HG03064 (cell line): ENCODE data around the gene CA7.

Experiments
- ATAC-seq: cut with Tn5 transposase; IDR thresholded peaks from one replicate; pipeline ENCODE4 v1.9.1; 2021; ENCODE audit warnings: low read depth; ENCODE audit not compliant: unreplicated experiment

The CA7 gene

DNA sequence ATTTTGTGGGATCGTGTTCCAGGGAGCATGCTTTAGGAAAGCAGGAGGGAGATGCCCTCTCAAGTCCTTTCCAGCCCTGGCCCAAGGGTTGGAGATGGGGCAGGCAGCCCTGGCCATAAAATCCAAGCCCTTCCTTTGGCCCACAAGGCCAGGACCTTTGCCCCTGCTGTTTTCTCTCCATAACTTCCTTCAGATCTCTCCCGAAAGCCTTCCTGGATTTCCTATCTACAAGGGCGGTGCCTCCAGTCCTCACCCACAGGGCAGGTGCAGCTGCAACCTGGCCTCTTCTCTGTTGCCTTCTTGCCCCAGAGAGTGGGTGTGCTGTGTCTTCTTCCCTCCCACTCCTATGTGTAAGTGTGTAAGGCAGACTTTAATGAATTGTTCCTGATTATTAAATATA is 27.6 kb downstream of the CA7 start:
- ATAC-seq = no peak

DNA sequence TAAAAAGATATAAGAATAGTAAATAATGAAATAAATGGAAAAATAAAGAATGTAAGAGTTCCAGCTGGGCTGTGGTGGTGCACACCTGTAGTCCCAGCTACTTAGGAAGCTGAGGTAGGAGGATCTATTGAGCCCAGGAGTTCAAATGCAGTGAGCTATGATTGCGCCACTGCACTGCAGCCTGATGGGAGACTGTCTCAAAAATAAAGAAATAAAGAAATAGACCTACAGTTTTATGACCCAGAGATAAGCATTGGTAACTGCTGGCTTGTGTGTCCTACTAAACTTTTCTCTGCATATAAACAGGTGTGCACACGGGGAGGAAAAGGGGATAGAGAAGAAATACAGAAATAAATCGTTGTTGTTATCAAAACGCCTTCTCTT is 28.3 kb downstream of the CA7 start:
- no peak for ATAC-seq

GRCh38 chr16:66872943-66873684 is 28.9 kb downstream of the CA7 start:
- peak; percentile 74 for ATAC-seq

DNA sequence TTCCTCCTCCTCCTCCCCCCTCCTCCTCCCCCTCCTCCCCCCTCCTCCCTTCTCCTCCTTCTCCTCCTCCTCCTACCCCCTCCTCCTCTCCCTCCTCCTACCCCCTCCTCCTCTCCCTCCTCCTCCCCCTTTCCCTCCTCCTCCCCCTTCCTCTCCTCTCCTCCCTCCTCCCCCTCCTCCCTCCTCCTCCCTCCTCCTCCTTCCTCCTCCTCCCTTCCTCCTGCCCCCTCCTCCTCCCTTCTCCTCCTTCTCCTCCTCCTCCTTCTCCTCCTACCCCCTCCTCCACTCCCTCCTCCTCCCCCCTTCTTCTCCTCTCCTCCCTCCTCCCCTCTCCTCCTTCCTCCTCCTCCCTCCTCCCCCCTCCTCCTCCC is 29.5 kb downstream of the CA7 start:
- ATAC-seq = no peak

DNA sequence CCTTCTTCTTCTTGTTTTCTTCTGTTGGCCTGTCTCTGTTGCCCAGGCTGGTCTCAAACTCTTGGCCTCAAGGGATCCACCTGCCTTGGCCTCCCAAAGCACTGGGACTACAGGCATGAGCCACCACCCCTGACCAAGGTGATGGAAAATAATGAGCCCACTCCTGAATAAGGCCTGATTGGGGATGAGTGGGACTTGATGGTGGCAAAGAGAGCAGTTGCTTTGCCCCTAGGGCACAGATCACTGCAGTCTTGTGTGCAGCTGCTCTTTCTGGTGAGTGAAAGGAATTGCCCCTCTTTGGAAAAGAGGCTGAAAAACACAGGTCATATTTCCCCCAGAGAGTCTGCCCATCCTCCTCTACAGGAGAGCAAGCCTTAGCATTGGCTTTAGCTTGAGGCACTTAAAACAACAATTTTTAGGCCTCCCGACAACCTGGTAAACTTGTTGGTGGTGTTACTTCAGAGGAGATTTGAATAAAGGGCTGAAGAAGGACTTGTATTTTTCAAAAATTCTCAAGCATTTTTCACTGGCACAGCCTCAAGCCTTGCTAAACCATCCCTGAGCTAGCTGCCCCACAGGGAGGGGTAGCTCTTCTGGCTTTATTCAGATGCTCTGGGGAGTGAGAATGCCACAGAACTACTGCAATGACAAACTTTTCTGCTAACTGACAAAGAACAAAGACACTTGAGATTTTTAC is 30.0 kb downstream of the CA7 start:
- ATAC-seq = no peak

DNA sequence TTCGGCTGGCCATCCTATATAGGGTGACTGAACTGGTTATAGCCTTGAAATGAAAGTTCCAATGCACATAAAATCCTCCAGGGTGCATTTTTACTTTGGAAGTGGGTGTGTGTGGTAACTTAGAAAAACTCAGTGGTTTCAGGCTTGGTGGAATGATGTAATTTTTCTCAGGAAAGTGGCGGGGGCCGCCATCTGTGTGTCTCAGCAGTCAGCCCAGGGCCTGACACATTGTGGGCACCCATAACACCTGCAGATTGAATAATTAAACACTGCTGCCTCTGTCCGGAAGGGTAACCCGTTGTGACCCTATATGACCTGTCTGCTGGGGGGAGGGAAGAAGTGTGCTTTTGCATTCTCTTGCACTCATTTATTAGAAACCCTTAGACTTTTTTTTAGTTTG is 33.9 kb downstream of the CA7 start:
- no peak for ATAC-seq

DNA sequence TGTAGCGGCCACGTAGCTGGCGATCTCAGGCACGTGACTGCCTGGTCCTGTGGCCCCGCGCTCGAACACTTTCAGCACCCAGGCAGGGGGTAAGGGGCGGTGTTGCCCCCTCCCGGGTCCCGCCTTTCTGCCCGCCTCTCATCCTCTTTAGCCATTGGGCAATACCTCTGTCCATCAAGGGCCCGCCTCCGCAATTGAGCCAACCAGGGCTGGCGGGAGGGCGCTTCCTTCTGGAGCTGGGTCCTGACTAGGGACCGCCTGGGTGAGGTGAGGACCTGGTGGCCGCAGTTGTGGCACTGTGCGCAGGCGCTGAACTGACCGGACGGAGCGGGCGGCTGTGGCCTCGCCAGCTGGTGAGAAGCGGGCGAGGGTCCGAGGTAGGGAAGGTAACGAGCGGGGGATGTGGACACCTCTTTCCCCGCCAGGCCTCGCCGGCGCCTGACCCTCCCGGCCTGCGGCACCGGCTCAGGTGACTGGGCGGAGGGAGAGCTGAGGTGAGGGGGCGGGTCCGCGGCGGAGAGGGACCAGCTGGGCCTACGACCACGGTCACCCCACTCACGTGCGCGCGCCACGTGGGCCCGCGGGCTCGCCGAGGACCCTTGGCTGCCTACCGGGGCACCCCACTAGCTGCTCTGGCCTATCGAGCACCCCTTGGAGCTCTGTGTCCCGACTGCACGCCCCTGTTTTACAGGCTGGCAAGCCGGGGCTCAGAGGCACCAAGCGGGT is 36.2 kb downstream of the CA7 start, which contains the start of gene PDP2:
TSS of gene PDP2 (plus strand) at position 228 of the 726 bp plus-strand sequence. CDS start 3,770 bp downstream, outside the sequence.
- ATAC-seq = peak; percentile 89

GRCh38 chr16:66881014-66881417 is 36.8 kb downstream of the CA7 start:
- ATAC-seq = no peak

DNA sequence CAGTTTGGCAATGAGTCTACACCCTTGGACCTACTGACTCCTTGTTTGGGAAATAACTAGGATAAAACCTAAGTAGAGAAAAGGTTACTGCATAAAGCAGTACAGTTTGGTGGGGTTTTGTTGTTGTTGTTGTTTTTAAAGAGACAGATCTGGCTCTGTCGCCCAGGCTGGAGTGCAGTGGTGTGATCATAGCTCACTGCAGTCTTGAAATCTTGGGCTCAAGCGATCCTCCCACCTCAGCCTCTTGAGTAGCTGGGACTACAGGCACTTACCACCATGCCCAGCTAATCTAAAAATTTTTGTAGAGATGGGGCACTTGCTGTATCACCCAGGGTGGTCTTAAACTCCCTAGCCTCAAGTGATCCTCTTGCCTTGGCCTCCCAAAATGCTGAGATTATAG is 37.3 kb downstream of the CA7 start:
- ATAC-seq = no peak

DNA sequence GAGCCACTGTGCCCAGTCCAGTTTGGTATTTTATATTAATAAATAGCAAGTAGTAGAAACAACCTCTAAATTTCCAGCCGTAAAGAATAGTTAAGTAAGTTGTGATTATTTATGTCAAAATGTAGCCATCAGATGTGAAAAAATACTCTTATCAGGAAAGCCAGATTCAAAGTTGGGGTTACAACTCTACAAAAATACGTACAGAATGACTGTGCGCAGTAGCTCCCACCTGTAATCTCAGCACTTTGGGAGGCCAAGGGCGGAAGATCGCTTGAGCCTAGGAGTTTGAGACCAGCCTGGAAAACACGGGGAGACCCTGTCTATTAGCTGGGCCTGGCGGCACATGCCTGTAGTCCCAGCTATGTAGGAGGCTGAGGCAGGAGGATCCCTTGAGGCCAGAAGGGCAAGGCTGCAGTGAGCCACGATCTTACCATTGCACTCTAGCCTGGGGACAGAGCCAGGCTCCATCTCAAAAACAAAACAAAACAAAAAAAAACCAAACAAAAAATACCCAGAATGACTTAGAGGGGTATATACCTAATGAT is 37.8 kb downstream of the CA7 start:
- ATAC-seq = no peak

DNA sequence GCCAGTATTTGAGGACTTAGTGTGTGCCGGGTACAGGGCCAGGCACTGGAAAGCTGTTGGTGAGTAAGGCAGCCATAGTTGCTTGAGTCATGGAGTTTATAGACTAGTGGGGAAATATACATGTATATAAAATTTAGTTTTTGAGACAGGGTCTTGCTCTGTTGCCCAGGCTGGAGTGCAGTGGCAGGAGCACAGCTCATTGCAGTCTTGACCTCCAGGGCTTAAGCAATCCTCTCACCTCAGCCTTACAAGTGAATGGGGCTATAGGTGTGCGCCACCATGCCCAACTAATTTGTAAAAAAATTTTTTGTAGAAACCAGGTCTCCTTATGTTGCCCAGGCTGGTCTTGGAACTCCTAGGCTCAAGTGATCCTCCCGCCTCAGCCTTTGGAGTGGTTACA is 38.5 kb downstream of the CA7 start:
- no peak for ATAC-seq

DNA sequence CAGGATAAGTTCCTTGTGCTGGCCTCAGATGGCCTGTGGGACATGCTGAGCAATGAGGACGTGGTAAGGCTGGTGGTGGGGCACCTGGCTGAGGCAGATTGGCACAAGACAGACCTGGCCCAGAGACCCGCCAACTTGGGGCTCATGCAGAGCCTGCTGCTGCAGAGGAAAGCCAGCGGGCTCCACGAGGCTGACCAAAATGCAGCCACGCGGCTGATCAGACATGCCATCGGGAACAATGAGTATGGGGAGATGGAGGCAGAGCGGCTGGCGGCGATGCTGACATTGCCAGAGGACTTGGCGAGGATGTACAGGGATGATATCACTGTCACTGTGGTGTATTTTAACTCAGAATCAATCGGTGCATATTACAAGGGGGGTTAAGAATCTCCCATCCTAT is 41.3 kb downstream of the CA7 start:
- ATAC-seq = no peak

- ATAC-seq = no peak
These were observed 42.1 kb downstream of the CA7 start for GRCh38 chr16:66886321-66886720.

DNA sequence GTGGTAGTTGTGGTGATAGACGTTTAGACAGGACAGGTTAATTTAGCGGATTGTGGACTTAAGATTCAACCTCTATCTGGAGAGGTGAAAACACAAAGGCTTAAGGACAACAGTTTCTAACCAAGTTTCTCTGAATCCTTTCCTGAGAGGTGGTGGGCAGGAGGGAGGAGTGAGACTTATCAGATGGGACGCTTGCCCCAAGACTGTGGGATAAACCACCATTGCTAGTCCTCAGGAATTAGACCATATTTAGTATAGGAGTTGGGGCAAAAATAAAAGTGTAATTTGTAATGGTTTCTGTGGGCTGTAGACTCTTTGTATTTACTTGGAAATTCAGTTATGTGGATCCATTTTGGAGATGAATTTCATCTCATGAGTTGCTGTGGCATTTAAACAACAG is 42.7 kb downstream of the CA7 start:
- ATAC-seq = no peak

- no peak for ATAC-seq
These were observed 44.7 kb downstream of the CA7 start for GRCh38 chr16:66888647-66889615.

DNA sequence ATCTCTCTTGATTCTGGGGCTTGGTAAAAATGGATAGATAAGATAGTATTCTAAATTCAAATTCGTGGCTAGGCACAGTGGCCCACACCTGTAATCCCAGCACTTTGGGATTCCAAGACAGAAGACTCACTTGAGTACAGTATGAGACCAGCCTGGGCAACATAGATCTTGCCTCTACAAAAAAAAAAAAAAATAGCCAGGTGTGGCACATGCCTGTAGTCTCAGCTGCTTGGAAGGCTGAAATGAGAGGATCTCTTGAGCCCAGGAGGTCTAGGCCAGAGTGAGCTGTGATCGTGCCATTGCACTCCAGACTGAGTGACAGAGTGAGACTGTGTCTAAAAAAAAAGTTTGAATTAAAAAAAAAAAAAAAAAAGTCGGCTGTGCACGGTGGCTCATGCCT is 45.4 kb downstream of the CA7 start:
- no peak for ATAC-seq

DNA sequence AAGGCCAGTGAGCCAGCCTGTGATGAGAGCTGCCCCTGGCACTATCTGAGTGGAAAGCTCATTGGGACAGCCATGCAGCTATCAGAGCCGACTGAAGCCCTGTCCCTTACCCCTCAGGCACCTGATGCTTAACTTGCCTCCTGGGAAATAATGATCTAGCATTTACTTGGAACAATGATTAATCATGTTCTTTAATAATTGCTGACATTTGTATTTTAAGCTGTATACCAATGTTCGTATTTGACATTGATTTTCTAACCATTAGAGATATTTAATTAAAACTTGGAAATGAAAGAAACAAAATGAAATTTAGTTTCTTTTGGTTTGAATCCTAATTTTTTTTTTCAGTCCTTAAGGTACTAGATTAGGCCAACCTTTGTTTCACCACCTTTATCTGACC is 46.6 kb downstream of the CA7 start:
- no peak for ATAC-seq

- no peak for ATAC-seq
These were observed 47.1 kb downstream of the CA7 start for GRCh38 chr16:66891360-66891759.

DNA sequence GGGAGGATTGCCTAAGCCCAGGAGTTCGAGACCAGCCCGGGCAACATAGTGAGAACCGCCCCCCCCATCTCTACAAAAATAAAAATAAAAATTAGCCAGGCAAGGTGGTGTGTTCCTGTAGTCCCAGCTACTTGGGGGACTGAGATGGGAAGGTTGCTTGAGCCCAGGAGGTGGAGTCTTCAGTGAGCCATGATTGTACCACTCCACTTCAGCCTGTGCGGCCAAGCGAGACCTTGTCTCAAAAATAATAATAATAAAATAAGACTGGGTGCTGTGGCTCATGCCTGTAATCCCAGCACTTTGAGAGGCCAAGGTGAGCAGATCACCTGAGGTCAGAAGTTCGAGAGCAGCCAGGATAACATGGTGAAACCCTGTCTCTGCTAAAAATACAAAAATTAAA is 47.6 kb downstream of the CA7 start:
- ATAC-seq = no peak

- ATAC-seq = no peak
These were observed 49.8 kb downstream of the CA7 start for GRCh38 chr16:66894055-66894454.
